GM18873 (cell line): ENCODE measurements around the gene RNPC3.
"Not testable (repeated sequence)": the region's sequence is repeated elsewhere in the genome, so short reads cannot be mapped to it uniquely, and the experiment has no call there.

Experiments used
- ATAC-seq: cut with Tn5 transposase; IDR thresholded peaks from one replicate; pipeline ENCODE4 v1.9.1; 2021; ENCODE audit warnings: mild to moderate bottlenecking, moderate library complexity, moderate number of reproducible peaks; ENCODE audit not compliant: unreplicated experiment, low FRiP score

RNPC3 gene

DNA sequence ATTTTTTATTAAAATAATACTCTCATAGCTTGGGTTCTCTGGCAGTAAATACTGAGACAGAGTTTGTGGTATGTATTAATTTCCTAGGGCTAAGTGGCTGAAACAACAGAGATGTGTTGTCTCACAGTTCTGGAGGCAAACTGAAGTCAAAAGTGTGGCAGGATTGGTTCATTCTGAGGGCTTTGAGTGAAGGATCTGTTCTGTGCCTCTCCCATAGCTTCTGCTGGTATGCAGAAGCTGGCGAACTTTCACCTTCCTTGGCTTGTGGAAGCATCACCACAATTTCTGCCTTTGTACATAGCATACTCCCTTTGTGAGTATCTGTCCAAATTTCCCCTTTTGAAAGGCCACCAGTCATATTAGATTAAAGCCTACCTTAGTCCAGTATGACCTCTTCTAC is 21.0 kb downstream of the RNPC3 start:
- no peak for ATAC-seq

DNA sequence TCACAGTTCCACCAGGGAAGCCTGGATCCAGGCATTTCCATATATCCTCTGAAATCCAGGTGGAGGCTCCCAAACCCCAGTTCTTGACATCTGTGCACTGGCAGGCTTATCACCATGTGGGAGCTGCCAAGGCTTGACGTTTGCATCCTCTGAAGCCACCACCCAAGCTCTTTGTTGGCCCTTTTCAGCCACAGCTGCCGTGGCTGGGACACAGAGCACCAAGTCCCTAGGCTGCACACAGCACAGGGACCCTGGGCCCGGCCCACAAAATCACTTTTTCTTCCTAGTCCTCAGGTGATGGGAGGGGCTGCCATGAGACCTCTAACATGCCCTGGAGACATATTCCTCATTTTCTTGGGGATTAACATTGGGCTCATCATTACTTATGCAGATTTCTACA is 22.3 kb downstream of the RNPC3 start:
- ATAC-seq = no peak

DNA sequence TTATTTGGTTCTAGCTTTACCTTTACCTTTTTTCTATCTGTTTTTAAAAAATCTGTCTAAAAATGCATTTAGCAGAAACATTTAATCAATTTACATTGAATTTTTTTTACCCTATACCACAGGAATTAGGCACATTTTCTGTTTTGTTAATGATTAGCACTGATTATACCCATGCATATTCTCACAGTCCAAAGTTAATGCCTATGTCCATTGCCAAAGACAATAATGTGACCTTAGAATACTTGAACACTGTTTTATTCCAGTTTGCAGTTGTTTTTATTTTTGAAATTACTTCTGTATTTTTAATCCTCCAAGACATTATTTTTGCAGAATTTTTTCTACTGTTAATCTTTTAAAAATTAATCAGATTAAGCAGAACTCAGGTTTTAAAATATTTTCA is 34.9 kb downstream of the RNPC3 start:
- no peak for ATAC-seq

DNA sequence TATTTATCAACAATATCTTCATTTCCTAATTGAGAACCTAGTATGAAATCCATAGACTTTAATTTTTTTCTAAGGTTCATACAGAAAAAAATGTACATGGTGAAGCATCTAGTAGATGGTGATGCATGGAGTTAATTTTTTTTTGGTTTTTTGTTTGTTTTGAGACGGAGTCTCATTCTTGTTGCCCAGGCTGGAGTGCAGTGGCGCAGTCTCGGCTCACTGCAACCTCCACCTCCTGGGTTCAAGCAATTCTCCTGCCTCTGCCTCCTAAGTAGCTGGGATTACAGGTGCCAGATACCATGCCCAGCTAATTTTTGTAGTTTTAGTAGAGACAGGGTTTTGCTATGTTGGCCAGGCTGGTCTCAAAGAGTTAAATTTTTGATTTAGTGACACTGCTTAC is 35.6 kb downstream of the RNPC3 start:
- ATAC-seq = not testable (repeated sequence)

DNA sequence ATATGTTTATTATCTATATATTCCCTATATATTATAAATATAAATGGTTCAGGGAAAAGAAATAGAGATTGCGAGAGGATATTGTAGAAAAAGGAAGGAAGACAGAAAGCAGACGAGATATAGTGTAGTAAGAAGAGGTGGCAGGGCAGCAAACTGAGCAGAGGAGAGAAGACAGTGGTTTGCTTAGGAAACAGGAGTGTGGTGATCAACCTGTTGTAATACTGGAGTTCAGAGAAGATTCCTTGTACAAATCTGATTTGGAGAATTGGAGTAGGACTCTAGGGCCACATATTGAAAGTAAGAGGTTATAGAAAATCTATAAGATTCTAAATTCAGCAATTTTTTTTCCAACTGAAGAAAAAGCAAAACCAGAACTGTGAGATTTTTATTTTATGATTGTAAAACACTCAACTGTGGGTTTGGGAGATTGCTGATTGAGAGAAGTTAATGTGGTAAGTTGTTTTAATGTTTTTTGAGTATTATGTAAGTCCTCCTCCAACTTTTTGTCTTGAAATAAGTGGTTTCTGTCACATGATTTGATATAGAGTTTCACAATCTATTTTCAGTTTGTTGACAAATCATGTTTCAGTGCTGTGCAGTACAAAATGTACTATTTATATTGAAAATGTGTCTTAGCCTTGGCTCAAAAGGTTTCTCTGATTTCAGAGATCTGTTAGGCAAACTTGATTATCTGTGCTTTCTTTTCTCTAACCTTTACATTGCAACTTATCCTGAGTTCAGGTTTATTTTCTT is 36.3 kb downstream of the RNPC3 start:
- peak; percentile 73 for ATAC-seq

DNA sequence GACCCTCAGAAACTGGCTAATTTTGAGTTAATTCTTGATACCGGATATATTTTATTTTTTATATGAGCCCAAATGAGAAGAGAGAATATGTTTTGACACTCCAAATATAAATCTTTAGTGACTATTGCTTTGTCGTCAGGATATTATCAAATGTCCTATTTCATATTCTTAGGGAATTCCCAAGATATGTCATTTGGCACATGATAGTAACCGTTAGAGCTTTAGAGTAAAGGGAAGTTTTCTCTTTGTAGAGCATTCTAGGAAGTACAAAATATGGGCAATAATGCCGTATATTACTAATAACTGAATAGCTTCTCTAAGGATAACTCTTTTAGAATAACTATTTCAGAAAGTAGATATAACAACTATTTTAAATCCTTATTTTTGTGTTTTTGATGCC is 37.6 kb downstream of the RNPC3 start:
- no peak for ATAC-seq

DNA sequence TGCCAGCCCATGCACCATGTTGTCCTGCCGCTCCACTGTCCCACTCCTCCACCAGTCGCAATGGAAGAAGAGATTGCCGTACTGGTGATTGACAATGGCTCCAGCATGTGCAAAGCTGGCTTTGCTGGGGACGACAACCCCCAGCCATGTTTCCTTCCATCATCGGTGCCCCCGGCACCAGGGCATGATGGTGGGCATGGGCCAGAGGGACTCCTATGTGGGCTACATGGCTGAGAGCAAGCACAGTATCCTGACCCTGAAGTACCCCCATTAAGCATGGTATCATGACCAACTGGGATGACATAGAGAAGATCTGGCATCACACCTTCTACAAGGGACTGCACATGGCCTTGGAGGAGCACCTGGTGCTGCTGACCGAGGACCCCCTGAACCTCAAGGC is 44.0 kb downstream of the RNPC3 start:
- ATAC-seq = no peak

DNA sequence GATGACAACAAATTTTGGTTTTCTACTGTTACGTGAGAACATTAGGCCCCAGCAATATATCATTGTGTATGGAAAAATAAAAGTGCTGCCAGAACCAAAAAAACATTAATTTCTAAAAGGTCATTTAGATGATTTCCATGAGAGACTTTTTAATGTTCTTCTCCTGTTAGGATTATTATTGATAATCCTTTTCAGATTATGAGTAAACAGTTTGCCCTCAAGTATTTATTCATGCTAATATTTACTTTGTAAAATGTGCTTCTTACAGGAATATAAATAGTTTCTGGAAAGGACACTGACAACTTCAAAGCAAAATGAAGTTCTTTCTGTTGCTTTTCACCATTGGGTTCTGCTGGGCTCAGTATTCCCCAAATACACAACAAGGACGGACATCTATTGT is 45.8 kb downstream of the RNPC3 start, which contains the start of gene AMY2B:
Gene AMY2B (plus strand): TSS at position 301 of the 400 bp plus-strand sequence. CDS start 14 bp downstream, at position 315.
- not testable (repeated sequence) for ATAC-seq

DNA sequence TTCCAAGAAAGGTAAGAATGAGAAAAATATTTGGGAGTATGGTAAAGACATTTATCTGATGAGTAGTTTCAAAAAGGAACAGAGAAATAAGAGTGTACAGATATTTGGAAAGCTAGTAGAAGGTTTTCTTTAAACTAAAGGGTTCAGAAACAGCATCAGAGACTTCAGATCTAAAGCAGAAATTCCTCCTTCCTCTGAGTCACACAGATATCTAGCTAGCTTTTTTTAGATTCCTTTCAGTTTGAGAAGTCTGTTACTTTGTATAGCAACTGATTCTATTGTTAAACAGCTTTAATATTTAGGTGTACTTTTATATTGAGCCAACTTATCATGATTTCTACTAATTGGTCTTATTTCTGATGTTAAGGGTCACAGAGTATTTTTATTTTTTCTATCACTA is 50.6 kb downstream of the RNPC3 start:
- ATAC-seq = no peak

DNA sequence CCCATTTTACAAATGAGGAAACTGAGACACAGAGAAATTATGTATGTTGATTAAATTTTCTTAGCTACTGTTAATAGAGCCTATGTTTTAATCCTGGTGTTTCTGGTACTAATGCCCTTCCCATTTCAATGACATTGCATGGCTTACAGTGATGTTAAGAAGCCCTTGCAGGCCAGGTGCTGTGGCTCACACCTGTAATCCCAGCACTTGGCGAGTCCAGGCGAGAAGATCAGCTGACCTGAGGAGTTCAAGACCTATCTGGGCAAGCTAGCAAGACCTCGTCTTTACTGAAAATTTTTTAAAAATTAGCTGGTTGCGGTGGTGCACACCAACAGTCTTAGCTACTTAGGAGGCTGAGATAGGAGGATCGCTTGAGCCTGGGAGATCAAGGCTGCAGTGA is 51.3 kb downstream of the RNPC3 start:
- not testable (repeated sequence) for ATAC-seq

DNA sequence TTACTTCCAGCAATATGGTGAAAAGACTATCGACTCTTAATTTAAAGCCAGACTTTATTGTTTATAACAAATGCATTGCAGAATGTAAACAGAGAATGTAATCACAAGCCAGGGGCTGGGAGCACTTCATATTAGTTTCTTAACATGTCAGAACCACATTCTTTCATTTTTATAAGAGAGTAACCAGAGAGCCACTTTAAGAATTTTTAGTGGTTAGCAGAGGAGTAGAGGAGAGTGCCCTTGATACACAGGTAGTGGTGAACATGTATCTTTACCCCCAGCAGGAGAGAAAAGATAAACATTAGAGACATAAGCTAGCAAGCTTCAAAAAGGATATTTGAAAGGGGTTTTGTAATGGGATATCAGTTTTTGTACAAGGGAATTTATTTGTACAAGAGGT is 57.0 kb downstream of the RNPC3 start:
- no peak for ATAC-seq

DNA sequence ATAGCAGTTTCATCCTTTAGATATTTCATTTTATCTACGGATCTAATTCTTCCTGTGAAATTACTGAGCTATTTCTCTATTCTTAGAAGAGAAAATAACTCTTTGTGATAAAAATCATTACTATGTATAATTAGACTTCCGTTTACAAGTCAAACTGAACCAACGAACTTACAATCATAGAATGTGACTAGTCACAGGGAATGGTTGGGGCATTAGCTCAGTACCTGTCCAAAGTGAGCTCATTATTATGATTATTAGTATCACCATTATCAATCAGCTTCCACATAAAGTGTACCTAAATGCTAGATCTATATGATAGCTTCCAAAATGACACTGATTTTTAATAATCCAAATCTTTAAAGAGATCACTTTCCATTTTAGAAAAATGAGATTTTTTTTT is 58.4 kb downstream of the RNPC3 start:
- ATAC-seq = no peak

DNA sequence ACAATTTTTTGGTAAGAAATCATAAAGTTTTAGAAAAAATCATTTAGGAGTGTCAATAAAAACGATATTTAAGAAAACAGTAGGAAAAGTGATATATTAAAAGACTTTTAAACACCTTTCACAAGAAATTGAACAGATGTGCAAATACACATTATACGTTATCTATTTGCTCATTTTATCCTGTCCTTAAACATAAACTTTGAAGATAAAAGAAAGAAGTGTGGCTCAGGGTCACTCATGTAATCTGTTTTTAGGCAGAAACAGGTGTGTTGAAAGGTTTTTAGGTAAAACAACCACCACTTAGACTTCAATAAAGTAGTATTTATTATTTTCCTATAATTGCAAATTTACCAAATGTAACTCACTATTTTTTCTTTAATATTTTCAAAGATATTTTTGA is 59.0 kb downstream of the RNPC3 start:
- ATAC-seq = no peak

DNA sequence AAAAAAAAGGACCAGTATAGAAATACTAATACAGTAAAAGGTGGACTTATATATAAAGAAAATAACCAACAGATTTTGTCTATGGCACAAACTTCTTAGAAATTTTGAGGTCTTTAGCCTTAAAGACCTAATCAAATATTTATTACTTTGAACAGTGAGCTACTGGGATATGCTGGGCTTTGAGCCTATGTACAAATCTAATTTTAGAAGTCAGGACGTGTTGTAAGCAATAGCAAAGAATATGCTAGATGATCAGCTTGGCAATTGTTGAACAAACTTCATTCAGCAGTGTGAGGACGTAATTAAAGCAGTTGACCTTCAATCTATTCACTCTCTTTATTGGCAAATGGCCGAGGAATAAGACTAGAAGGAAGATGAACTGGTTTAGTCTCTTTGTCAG is 77.2 kb downstream of the RNPC3 start:
- not testable (repeated sequence) for ATAC-seq
